ENCODE data around the gene SPDYC. TPM values are rescaled to one million over a fixed set of nuclear protein-coding genes. Genes with fewer than 3 reads are reported as not detected.

Gene SPDYC
- total RNA-seq, 2 experiments from 2014 or later, result not detected

GRCh38 chr11:65124480-65125196, 45.4 kb upstream of the SPDYC start:
- POLR2A ChIA-PET, result interaction anchor here (1.3 kb wide), 1 partner anchor 10 kb away, joined by 3 read pairs; no protein-coding TSS in a partner anchor
- BruUV-seq (replicated peaks), result TSS peak; percentile 11
- Histone ChIP-seq H3K4me1 (ENCODE audit: insufficient read depth, low read length, poor library complexity, severe bottlenecking) (peaks cover 53% of the 10 kb centered on the region), H3K27ac (ENCODE audit: low read depth, low read length, poor library complexity, severe bottlenecking) (peak overlapping the region; percentile 29), H3K36me3 (ENCODE audit: insufficient read depth, low read length) (peaks cover 82% of the 10 kb centered on the region), H3K9me2 (ENCODE audit: insufficient read depth, low read length) (no peaks in the 10 kb centered on the region), H3K4me2 (ENCODE audit: low read length) (peak overlapping the region; percentile 34), H2AFZ (ENCODE audit: low read length) (no peak overlapping the region), H3K79me2 (ENCODE audit: insufficient read depth, low read depth, low read length) (peaks cover 59% of the 10 kb centered on the region), H3K9me3 (ENCODE audit: low read length) (no peaks in the 10 kb centered on the region), H3K4me3 (ENCODE audit: low read depth, low read length, poor library complexity, severe bottlenecking) (no peak overlapping the region), H4K20me1 (ENCODE audit: insufficient read depth, low read length) (peaks cover 17% of the 10 kb centered on the region; the same call in 1 of the 2 replicates)
- no peak for TF ChIP-seq EZH2phosphoT487 (IDR thresholded peaks at IDR 0.05; ENCODE audit: borderline replicate concordance, low read depth, low read length)
- TF ChIP-seq, protein P1, sequence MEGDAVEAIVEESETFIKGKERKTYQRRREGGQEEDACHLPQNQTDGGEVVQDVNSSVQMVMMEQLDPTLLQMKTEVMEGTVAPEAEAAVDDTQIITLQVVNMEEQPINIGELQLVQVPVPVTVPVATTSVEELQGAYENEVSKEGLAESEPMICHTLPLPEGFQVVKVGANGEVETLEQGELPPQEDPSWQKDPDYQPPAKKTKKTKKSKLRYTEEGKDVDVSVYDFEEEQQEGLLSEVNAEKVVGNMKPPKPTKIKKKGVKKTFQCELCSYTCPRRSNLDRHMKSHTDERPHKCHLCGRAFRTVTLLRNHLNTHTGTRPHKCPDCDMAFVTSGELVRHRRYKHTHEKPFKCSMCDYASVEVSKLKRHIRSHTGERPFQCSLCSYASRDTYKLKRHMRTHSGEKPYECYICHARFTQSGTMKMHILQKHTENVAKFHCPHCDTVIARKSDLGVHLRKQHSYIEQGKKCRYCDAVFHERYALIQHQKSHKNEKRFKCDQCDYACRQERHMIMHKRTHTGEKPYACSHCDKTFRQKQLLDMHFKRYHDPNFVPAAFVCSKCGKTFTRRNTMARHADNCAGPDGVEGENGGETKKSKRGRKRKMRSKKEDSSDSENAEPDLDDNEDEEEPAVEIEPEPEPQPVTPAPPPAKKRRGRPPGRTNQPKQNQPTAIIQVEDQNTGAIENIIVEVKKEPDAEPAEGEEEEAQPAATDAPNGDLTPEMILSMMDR (conservative IDR thresholded peaks at IDR 0.05; ENCODE audit: low read length), result no peak
- CTCF ChIA-PET (ENCODE audit: unreplicated experiment), result interaction anchor here (0.5 kb wide), 1 partner anchor 212 kb away, joined by 3 read pairs; no protein-coding TSS in a partner anchor
- intact Hi-C loops (cut with micrococcal nuclease; ENCODE audit: unreplicated experiment), result no loop called here
- no peak for DNase-seq (ENCODE audit: low spot score)

GRCh38 chr11:65125197-65126056, 44.6 kb upstream of the SPDYC start:
- ChIA-PET CTCF (ENCODE audit: unreplicated experiment) (no interaction called here), POLR2A (interaction anchor here (1.3 kb wide), 1 partner anchor 10 kb away, joined by 3 read pairs; no protein-coding TSS in a partner anchor)
- no peaks in the 10 kb centered on the region for H3K9me2 ChIP-seq (ENCODE audit: insufficient read depth, low read length)
- H3K4me3 ChIP-seq (ENCODE audit: low read depth, low read length, poor library complexity, severe bottlenecking), result no peak overlapping the region
- no peaks in the 10 kb centered on the region for H3K9me3 ChIP-seq (ENCODE audit: low read length)
- H3K4me2 ChIP-seq (ENCODE audit: low read length), result no peak overlapping the region
- H4K20me1 ChIP-seq (ENCODE audit: insufficient read depth, low read length), result peaks cover 9% of the 10 kb centered on the region; the same call in 1 of the 2 replicates
- H3K27ac ChIP-seq (ENCODE audit: low read depth, low read length, poor library complexity, severe bottlenecking), result peak overlapping the region; percentile 98
- no peak overlapping the region for H2AFZ ChIP-seq (ENCODE audit: low read length)
- peaks cover 53% of the 10 kb centered on the region for H3K4me1 ChIP-seq (ENCODE audit: insufficient read depth, low read length, poor library complexity, severe bottlenecking)
- peaks cover 82% of the 10 kb centered on the region for H3K36me3 ChIP-seq (ENCODE audit: insufficient read depth, low read length)
- intact Hi-C loops (cut with micrococcal nuclease; ENCODE audit: unreplicated experiment), result no loop called here
- BruUV-seq (replicated peaks), result no TSS peak
- no peak for TF ChIP-seq EZH2phosphoT487 (IDR thresholded peaks at IDR 0.05; ENCODE audit: borderline replicate concordance, low read depth, low read length)
- TF ChIP-seq, protein P1 (conservative IDR thresholded peaks at IDR 0.05; ENCODE audit: low read length), result no peak
- H3K79me2 ChIP-seq (ENCODE audit: insufficient read depth, low read depth, low read length), result peaks cover 59% of the 10 kb centered on the region
- no peak for DNase-seq (ENCODE audit: low spot score)

All from OCI-LY7 (cell line).